NCI-H1105 treated with DMSO at 0.1 percent for 48 hours (cell line): ENCODE data around the gene DNAJC7.
A peak's percentile ranks its signal among the peaks of the same experiment; 100 is the strongest.

Experiments used
- DNase-seq: peaks from one replicate; lab custom pipeline; 2025; lab: John Stamatoyannopoulos, UW

Gene DNAJC7, protein sequence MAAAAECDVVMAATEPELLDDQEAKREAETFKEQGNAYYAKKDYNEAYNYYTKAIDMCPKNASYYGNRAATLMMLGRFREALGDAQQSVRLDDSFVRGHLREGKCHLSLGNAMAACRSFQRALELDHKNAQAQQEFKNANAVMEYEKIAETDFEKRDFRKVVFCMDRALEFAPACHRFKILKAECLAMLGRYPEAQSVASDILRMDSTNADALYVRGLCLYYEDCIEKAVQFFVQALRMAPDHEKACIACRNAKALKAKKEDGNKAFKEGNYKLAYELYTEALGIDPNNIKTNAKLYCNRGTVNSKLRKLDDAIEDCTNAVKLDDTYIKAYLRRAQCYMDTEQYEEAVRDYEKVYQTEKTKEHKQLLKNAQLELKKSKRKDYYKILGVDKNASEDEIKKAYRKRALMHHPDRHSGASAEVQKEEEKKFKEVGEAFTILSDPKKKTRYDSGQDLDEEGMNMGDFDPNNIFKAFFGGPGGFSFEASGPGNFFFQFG

DNA sequence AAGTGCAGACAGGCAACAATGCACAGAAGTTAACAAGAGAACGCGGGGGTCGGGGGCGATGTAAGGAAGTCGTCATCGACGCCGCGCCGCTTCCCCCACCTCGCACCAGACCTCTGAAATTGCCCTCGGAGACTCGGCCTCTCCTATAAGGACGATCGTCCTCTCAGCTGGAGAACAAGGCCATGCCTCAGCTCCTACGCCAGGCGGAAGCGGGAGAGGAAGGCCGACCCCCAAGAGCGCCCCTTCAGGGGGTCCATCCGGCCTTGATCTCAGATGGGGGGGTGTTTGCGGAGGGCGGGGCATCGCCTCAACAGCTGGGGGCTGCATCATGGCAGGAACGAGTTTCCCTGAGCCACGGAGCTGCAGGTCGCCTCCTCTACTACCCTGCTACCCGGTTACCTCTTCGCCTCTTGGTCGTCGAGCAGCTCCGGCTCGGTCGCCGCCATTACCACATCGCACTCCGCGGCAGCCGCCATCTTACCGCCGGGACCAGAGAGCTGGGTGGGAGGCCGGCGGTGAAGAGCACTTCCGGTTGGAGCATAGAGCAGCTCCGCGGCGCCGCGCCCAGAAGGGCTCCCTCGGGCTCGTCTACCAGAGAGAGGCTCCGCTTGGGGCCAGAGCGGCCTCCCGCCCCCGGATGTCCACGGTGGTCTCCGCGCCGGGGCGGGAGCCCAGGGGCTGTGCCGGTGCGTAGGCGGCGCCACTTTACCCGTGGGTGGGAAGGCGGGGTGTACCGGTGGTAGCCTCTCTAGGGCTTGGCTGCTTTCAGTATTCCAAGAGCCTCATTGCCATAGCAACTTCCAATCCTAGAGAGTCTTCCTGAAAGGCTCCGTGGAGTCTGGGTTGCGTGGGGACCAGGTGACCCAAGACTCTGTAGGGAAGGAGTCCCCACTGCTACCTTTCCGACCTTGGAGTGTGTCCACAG, at the start of gene DNAJC7:
Gene DNAJC7 (minus strand): TSS at position 499 of the 925 bp plus-strand sequence. CDS start 23 bp downstream, at position 476.
- peak; percentile 93 for DNase-seq

DNA sequence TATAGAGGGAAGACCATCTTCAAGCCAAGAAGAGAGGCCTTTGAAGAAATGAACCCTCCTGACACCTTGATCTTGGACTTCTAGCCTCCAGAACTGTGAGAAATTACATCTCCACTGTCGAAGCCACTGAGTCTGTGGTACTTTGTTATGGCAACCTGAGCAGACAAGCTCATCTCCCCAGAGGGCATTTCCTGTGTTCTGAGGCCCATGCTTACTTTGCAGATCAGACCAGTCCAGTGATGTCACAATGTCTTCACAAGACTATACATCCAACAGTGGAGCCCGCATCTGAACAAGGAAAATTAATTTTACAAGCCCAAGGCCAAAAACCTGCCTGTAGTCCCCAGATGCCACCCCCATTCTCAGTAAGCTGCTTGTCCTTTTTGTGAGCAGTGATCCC, 48.0 kb upstream of the DNAJC7 start:
- DNase-seq: no peak

DNA sequence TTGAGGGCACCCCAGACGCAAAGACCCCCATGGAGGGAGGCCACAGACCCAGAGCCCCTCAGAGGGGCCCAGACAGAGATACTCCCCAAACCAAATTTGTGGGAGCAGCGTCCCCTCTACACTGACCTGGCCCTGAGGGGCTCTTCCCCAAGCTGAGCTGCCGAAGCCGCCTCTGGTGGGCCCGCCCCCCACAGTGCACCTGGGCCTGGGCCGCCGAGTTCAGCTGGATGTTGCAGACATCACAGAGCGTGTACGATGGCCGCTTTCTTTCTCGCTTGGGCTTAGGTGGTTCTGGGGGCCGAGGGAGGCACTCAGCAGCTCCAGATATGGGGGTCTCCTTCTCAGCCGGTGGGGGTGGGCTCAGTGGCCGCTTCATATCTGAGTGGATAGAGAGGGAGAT, 45.4 kb upstream of the DNAJC7 start:
- no peak for DNase-seq

DNA sequence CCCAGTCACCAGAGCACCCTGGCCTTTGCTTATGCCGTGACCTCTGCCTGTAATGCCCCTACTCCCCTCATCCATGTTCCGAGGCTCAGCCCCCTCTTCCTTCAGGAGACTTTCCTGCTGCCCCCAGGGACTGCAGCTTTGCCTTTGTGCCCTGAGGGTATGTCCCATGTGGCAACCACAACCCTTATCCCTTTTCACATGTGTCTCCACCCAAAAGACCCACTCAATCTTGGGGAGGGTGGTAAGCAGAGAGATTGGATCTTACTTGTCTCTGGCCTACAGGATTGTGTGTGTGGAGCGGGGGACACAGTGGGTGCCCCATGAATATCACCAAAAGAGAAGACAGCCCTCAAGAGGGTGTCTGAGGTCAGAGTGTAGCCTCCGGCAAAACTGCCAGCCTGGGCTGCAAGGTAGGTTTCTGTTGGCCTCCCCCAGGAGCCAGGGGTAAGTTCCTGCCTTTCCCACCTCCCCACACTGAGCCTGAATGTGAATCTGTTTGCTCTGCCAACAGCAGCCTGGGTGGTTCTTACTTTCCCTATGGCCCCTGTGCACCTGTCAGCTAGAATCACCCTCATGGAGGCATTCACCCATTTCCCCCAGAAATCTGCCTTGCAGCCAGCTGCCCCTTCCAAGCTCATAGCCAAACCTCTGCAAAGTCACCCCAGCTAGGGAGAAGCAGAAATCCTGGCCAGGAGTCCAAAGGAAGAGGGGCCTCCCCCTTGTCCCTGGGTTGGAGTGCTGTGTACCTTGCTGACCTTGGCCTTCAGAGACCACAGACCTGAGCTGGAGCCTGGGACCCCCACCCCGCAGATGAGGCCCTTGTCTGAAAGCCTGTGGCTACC, 44.6 kb upstream of the DNAJC7 start:
- no peak for DNase-seq

DNA sequence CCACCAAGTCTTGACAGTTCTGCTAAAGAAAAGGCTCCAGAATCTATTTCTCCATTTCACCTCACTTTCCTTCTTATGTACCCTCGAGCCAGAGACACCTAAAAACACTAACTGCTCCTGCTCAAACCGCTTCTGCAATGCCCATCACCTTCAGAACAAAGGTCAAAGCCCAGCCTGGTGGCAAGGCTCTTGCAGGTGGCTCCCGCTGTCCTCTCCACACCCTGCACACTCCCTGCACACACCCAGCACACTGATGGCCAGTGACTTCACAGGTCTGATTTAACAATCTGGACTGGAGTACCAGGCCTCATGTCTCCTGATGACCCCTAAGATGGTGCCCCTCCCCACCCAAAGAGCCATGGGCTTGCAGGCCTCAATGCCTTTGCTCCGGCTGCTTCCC, 43.0 kb upstream of the DNAJC7 start:
- no peak for DNase-seq

DNA sequence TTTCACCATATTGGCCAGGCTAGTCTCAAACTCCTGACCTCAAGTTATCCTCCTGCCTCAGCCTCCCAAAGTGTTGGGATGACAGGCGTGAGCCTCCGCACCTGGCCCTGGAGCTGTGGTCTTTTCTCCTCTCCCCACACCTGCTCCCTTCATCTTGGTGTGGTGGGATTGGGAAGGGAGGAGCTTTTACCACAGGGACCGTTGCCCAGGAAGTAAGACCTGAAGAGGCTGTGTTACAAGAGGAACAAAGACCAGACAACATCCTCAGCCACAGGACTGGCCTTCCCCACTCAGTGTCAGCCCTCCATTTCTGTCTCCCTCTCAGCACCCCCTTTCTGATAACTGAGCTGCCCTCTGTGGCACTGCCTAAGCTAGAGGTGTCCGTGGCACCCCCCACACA, 42.6 kb upstream of the DNAJC7 start:
- no peak for DNase-seq

DNA sequence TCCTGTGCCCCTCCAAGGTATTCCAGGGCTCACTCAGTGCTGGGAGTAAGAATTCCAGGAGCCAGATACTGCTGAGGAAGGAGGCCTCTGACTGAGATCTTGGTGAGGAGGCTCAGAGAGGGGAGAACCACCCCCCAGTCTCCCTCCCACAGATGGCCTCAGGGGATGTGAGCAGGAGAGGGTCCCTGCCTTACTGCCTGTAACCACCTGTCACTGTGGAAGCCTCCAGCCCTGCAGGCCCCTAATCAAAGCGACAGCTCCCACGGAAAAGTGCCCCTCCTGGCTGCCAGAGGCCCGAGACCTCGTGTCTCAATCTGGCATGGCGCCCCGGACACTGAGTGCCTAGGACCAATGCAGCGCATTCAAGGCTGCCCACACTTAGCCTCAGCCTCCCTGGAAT, 40.8 kb upstream of the DNAJC7 start:
- no peak for DNase-seq

DNA sequence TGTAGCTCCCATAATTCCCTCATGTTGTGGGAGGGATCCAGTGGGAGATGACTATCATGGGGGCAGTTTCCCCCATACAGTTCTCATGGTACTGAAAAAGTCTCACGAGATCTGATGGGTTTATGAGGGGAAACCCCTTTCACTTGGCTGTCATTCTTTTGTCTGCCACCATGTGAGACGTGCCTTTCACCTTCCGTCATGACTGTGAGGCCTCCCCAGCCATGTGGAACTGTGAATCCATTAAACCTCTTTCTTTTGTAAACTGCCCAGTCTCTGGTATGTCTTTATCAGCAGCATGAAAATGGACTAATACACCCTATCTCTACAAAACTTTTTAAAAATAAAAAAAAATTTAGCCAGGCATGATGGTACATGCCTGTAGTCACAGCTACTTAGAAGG, 39.4 kb upstream of the DNAJC7 start:
- DNase-seq: no peak

DNA sequence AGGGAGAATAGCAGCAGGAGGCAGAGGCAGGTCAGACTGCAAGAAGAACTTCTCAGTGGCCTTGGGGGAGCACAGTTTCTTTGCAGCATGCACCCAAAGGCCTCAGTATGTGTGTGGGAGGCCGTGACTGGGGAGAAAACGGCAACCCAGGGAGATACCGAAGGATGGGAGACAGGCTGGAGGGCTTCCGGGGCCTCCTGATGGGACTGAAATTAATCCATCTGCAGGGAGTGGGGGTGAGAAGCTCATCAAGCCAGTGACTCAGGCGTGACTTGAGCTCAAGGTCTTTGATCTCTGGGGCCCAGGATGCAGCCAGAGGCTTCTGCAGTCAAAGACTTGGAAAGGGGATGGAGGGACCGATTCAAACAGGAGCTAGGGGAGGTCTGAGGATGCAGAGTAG, 38.3 kb upstream of the DNAJC7 start:
- DNase-seq: no peak

DNA sequence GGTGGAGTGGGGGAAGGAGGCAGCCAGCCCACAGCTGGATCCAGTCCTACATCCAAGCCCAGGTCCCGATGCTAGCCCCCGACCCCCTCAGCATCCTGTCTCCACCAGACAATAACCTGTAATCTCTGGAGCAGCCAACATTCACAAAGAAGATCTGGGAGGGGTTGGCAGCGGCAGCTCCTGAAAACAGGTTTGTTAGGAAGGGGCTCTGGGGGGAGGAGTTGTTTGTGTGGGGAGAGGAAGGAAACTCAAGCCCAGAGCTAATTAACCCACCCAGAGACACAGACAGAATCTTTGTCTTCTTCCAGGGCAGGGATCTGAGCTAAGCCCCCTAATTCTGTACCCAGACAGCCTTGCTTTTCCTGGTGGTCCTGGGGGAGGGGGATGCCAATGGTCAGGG, 37.8 kb upstream of the DNAJC7 start:
- DNase-seq: no peak

DNA sequence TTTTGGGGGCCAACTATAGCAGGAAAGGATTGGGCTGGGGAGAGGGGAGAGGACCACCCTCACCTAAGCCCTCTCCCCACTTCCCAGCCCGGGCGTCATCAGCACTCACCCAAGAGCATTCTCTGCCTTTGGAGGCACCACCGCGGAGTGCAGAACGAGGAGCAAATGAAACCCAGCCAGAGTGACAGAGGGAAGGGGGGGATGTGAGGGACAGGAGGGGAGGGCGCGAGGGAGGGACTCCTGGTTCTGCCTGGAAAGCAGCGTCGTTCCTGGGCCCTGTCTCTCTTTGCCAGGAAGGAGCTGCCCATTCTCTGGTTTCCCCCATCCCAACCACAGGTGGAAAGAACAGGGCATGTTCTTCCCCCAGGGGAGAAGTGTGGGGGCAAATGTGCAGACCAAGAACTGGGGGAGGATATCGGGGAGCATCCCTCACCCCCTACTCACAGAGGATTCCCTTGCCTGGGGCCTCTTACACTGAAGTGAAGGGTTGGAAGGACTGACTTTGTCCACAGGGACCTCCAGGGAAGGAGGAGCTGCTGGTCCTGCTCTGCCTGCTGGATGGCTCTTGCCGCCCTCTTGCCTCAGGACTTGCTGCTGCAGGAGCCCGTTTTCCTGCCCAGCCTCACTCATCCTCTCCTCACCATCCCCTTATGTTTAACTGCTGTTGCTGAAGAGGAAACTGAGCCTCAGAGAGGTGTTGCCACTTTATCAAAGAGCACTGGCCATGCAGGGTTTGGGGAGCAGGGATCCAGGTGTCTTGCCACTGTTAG, 36.7 kb upstream of the DNAJC7 start:
- DNase-seq: no peak

DNA sequence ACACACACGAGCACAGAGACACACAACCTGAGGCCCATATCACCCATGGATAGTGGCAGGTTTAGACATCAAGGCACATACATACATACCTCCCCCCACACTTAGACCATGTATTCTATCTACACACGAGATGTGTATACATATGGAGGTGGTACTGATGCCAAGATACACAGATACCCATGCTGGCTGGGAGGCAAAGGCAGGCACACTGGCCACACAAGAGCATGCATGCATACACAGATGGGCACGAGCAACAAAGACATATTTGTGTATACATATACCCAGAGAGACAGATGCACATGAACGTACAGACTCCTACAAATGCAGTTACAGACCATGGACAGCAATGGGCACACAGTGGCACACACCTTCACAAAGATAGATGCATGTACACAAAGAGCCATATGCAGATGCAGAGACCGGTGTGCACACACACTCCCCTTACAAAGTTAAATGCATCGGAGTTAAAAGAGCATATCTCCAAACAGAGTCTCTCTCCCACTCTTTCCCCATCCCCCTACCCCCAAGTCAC, 35.2 kb upstream of the DNAJC7 start:
- no peak for DNase-seq

DNA sequence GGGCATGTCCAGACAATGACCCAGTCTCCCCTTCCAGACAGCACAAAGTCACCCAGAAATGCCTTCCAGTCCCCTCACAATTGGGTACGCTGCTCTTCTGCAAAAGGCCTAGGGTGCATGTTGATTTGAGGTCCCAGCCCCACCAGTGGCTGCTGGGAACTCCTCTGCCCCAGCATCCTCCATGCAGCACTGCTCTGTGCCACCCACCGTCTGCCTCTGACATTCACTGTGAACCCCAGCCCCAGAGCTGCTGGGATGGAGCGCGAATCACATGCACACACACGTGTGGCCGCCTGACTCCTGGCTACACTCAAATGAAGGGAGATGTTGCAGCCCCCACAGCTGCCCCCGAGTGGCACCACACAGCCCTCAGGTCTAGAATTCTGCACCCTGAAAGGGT, 34.4 kb upstream of the DNAJC7 start:
- DNase-seq: no peak

DNA sequence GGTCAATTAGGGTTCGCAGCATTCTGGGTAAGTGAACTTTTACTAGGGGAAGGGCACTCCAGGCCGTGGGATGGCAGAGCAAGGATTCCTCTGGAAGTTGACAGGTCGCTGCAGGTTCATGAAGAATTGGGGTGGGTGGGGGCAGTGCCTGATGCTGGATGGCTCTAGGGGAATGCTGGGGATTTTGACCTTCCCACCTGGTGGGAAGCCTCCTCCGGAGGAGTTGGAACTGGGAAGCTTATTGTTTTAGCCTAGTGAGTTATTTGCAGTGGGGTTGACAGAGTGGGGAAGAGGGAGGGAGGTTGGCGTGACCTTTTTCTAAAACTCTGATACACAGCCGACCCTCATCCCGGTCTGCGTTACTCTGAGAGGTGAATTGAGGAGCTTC, 33.8 kb upstream of the DNAJC7 start:
- no peak for DNase-seq

DNA sequence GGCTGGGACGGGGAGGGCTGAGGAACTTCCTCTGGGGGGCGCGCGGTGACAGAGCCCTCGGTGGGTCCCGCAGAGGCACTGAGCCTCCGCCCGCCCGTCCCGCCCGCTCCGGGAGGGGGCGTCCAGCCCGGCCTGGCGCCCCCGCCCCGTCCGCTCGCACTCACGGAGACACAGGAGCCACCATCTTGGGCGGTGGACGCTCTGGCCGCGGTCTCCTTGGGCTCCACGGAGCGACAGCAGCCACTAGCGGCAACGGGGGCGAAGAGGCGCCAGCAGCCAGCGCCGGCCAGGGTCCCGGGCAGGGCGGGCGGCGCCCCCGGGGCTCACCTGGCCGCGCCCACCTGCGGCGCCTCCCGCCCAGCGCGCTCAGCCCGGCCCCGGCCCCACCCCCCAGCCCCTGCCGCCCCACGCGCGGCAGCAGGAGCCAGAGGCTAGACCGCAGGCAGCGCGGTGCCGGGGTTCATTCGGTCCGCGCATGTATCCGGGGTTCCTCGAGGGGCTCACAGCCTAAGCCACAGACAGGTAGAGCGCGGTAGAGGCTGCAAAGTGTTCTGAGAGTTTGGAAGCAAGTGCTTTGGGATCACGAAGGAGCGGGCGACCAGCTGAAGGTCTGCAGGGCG, 33.3 kb upstream of the DNAJC7 start, which contains the start of gene C17orf113:
Gene C17orf113 (minus strand): TSS at position 209 of the 620 bp plus-strand sequence. CDS start 7,225 bp downstream, outside the sequence.
- DNase-seq: peak; percentile 55

DNA sequence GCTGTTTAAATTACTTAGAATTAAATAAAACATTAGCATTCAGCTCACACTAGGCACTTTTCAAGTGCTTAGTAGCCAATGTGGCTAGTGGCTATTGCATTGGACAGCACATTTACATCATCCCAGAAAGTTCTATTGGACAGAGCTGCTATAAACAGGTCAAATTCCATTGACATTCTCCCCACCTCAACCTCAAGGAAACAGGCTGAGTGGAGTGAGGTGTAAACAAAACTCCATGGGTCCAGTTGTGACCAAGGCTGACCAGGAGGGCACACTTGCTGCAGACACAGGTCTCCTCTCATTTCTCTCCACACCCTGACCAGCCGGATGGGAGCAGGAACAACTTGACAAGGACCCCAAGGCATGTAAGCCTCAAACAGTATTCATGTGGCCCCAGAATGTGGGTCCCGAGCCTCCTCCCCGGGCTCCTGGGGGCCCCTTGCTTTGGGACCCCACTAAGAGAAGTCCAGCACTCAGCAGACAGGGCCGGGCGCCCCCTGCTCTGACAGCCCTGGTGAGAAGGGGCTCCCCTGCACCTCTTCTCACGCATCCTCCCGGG, 32.7 kb upstream of the DNAJC7 start:
- DNase-seq: no peak

DNA sequence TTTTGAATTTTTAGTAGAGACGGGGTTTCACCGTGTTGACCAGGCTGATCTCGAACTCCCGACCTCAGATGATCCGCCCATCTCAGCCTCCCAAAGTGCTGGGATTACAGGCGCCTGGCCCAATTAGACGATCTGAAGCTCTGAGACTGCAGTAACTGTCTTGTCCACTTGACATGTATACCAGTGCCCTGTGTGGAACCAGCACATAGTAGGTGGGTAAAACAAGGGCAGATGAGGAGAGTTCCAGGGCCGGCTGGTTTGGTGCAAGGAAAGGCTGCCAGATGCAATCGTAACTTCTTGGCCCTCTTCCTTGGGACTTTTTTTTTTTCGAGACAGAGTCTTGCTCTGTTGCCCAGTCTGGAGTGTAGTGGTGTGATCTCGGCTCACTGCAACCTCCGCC, 30.1 kb upstream of the DNAJC7 start:
- no peak for DNase-seq

DNA sequence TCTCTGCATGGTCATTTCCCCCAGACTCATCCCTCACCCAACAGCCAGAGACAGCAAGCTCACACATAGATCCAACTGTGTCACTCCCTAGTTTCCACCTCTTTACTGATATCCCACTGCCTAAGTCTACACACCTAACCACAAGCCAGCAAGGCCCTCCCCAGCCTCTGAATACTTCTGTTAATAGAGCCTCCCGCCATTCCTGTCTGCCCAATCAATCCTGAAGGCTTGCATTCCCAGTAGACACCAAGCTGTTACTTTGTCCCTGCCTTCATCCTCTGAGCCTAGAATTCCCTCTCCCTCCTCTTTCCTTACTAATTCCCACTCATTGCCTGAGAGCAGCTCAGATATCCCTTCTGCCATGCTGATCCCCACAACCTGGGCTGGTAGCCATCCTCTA, 28.5 kb upstream of the DNAJC7 start:
- no peak for DNase-seq

DNA sequence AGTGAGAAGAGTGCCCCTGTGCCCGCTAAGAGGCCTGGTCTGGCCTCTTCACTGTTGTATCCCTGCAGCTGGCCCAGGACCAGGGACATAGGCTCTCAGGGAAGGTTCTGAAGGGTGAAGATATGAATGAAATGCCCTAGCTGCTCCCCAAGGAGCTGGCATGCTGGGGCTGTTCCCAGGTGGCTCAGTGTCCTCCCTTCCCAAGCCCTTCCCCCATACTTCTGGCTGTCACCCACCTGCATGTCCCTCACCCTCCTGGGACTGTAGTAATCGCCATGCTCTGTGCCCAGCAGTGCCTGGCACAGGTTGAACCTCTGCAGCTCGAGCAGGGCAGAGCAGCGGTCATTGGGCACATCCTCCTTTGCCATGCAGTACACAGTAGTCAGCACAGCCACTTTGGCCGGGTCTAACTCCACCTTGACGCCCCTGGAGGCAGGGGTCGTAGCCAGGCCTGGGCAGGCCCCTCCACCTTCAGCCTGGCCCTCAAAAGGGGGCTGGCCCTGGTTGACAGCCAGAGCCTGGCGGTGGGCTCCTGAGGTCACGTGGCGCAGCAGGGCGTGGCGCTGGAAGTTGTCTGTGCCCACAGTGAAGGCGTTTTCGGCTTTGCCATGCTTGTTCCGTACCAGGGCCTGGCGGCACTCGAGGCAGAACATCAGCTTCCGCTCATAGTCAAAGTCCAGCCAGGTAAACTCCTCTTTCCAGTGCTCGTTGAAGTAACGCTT, 25.5 kb upstream of the DNAJC7 start:
- DNase-seq: no peak
